ENCODE data around the gene FAM184A. TPM values are rescaled to one million over a fixed set of nuclear protein-coding genes. Genes with fewer than 3 reads are reported as not detected.

The FAM184A gene
- polyA plus RNA-seq, 2 of the 4 experiments (the other 2 are of a cell fraction), result 0.06 TPM; not detected in 1

DNA sequence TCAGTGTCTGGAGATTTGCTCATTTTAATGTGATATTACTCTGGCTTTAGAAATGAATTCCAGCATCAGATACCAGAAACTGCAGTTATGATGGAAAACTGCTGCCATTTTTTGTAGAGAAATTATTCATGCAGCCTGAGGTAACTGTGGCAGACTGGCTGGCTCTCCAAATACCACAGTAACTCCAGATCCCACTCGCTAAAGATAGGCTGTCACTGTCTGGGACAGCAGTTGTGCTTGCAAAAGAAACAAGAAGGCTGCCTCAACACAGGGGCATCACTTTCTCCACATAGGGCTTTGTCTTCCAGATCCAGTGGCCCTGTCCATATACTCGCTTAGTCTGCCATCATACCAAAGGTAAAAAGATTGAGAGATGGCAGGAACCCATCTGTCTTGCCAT lies 52.7 kb downstream of the FAM184A start:
- ATAC-seq (no peak), FAIRE-seq (no peak), DNase-seq (ENCODE audit: low read depth in 1 of 2, low spot score in 1 of 2) (no peak)
- H3K4me3 ChIP-seq, result no peak overlapping the region
- H3K27ac ChIP-seq, result no peak overlapping the region
- H3K4me1 ChIP-seq, result no peaks in the 10 kb centered on the region
- H3K4me2 ChIP-seq, result no peak overlapping the region
- H3K9me3 ChIP-seq, result no peaks in the 10 kb centered on the region
- ChIA-PET POLR2A (no interaction called here), CTCF (no interaction called here)
- no peak for TF ChIP-seq POLR2A (IDR thresholded peaks at IDR 0.05; ENCODE audit: low read length)
- TF ChIP-seq, protein P1, sequence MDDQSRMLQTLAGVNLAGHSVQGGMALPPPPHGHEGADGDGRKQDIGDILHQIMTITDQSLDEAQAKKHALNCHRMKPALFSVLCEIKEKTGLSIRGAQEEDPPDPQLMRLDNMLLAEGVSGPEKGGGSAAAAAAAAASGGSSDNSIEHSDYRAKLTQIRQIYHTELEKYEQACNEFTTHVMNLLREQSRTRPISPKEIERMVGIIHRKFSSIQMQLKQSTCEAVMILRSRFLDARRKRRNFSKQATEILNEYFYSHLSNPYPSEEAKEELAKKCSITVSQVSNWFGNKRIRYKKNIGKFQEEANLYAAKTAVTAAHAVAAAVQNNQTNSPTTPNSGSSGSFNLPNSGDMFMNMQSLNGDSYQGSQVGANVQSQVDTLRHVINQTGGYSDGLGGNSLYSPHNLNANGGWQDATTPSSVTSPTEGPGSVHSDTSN (IDR thresholded peaks at IDR 0.05), result no peak
- no peak for TF ChIP-seq HOXB13 (CRISPR knock-in tag; IDR thresholded peaks at IDR 0.05; ENCODE audit: low read depth)
- TF ChIP-seq PHF8 (IDR thresholded peaks at IDR 0.05; ENCODE audit: borderline replicate concordance, low read depth), result no peak
- TF ChIP-seq BHLHE40 (IDR thresholded peaks at IDR 0.05; ENCODE audit: low read depth, low read length), result no peak
- no peak for TF ChIP-seq CBX8 (IDR thresholded peaks at IDR 0.05)
- no peak for TF ChIP-seq SREBF2 (IDR thresholded peaks at IDR 0.05)
- 3% methylated on average over 2 of the region's 2 CpGs for WGBS (ENCODE audit: missing lambda C conversion rate)

DNA sequence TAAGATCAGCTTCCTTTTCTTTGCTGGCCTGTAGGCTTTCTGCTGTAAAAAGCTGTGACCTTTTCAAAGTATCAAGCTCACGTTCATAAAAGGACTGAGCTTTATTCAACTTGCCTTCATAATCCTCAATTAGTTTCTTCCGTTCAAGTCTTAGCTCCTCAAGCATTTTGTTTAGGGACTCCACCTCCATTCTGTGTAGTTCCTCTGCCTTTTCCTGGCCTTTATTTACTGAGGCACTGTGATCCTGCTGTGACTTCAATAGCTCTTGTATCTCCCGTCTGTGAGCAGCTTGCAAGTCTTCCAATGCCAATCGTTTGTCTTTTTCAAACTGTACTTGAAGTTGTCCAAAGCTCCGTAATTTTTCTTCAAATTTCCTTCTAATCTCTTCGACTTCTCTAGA lies 54.4 kb downstream of the FAM184A start:
- no peak overlapping the region for H3K4me3 ChIP-seq
- no peak for ATAC-seq
- H3K9me3 ChIP-seq, result no peaks in the 10 kb centered on the region
- ChIA-PET POLR2A (no interaction called here), CTCF (no interaction called here)
- FAIRE-seq, result no peak
- DNase-seq (ENCODE audit: low read depth in 1 of 2, low spot score in 1 of 2), result no peak
- no peak for TF ChIP-seq GATA3 (IDR thresholded peaks at IDR 0.05; ENCODE audit: borderline replicate concordance)
- no peak for TF ChIP-seq POLR2A (IDR thresholded peaks at IDR 0.05; ENCODE audit: low read length)
- TF ChIP-seq RCOR1 (IDR thresholded peaks at IDR 0.05; ENCODE audit: low read depth, low read length), result no peak
- no peak for TF ChIP-seq EHF (CRISPR knock-in tag; IDR thresholded peaks at IDR 0.05)
- no peak for TF ChIP-seq JUNB (IDR thresholded peaks at IDR 0.05)
- TF ChIP-seq ESRRA (IDR thresholded peaks at IDR 0.05; ENCODE audit: borderline replicate concordance, low read length), result no peak
- TF ChIP-seq KDM5A (IDR thresholded peaks at IDR 0.05), result no peak
- no peak for TF ChIP-seq ZNF302 (CRISPR knock-in tag; IDR thresholded peaks at IDR 0.05)
- no peak for TF ChIP-seq HOXB13 (CRISPR knock-in tag; IDR thresholded peaks at IDR 0.05; ENCODE audit: low read depth)
- TF ChIP-seq, protein P2, sequence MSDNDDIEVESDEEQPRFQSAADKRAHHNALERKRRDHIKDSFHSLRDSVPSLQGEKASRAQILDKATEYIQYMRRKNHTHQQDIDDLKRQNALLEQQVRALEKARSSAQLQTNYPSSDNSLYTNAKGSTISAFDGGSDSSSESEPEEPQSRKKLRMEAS (IDR thresholded peaks at IDR 0.05), result no peak
- TF ChIP-seq, protein P3, sequence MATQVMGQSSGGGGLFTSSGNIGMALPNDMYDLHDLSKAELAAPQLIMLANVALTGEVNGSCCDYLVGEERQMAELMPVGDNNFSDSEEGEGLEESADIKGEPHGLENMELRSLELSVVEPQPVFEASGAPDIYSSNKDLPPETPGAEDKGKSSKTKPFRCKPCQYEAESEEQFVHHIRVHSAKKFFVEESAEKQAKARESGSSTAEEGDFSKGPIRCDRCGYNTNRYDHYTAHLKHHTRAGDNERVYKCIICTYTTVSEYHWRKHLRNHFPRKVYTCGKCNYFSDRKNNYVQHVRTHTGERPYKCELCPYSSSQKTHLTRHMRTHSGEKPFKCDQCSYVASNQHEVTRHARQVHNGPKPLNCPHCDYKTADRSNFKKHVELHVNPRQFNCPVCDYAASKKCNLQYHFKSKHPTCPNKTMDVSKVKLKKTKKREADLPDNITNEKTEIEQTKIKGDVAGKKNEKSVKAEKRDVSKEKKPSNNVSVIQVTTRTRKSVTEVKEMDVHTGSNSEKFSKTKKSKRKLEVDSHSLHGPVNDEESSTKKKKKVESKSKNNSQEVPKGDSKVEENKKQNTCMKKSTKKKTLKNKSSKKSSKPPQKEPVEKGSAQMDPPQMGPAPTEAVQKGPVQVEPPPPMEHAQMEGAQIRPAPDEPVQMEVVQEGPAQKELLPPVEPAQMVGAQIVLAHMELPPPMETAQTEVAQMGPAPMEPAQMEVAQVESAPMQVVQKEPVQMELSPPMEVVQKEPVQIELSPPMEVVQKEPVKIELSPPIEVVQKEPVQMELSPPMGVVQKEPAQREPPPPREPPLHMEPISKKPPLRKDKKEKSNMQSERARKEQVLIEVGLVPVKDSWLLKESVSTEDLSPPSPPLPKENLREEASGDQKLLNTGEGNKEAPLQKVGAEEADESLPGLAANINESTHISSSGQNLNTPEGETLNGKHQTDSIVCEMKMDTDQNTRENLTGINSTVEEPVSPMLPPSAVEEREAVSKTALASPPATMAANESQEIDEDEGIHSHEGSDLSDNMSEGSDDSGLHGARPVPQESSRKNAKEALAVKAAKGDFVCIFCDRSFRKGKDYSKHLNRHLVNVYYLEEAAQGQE (IDR thresholded peaks at IDR 0.05), result no peak
- TF ChIP-seq SMC3 (IDR thresholded peaks at IDR 0.05), result no peak
- no peak for TF ChIP-seq PHF8 (IDR thresholded peaks at IDR 0.05; ENCODE audit: borderline replicate concordance, low read depth)
- TF ChIP-seq NR3C1 (IDR thresholded peaks at IDR 0.05), result no peak
- TF ChIP-seq, protein P4, sequence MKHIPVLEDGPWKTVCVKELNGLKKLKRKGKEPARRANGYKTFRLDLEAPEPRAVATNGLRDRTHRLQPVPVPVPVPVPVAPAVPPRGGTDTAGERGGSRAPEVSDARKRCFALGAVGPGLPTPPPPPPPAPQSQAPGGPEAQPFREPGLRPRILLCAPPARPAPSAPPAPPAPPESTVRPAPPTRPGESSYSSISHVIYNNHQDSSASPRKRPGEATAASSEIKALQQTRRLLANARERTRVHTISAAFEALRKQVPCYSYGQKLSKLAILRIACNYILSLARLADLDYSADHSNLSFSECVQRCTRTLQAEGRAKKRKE (CRISPR knock-in tag; IDR thresholded peaks at IDR 0.05; ENCODE audit: low read depth), result no peak
- TF ChIP-seq TP53 (CRISPR knock-in tag; IDR thresholded peaks at IDR 0.05), result no peak
- no peak for TF ChIP-seq HOXA7 (CRISPR knock-in tag; IDR thresholded peaks at IDR 0.05)
- TF ChIP-seq, protein P5, sequence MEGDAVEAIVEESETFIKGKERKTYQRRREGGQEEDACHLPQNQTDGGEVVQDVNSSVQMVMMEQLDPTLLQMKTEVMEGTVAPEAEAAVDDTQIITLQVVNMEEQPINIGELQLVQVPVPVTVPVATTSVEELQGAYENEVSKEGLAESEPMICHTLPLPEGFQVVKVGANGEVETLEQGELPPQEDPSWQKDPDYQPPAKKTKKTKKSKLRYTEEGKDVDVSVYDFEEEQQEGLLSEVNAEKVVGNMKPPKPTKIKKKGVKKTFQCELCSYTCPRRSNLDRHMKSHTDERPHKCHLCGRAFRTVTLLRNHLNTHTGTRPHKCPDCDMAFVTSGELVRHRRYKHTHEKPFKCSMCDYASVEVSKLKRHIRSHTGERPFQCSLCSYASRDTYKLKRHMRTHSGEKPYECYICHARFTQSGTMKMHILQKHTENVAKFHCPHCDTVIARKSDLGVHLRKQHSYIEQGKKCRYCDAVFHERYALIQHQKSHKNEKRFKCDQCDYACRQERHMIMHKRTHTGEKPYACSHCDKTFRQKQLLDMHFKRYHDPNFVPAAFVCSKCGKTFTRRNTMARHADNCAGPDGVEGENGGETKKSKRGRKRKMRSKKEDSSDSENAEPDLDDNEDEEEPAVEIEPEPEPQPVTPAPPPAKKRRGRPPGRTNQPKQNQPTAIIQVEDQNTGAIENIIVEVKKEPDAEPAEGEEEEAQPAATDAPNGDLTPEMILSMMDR (IDR thresholded peaks at IDR 0.05), result no peak
- H3K4me1 ChIP-seq, result no peaks in the 10 kb centered on the region
- H3K4me2 ChIP-seq, result no peak overlapping the region
- 50% methylated on average over 6 of the region's 6 CpGs for WGBS (ENCODE audit: missing lambda C conversion rate)
- H3K27ac ChIP-seq, result no peak overlapping the region

All from A549 (cell line).